ENCODE measurements around the gene ESYT3. TPM values are rescaled to one million over a fixed set of nuclear protein-coding genes. Genes with fewer than 3 reads are reported as not detected.
"Not testable (repeated sequence)": the region's sequence is repeated elsewhere in the genome, so short reads cannot be mapped to it uniquely, and the experiment has no call there.

ESYT3 gene
- total RNA-seq, 1 donor from 2014 or later: 1.0 TPM

GRCh38 chr3:138426211-138426610, 8.2 kb upstream of the ESYT3 start:
- intact Hi-C loops (cut with micrococcal nuclease): no loop called here
- peak; percentile 60 for TF ChIP-seq CTCF (IDR thresholded peaks at IDR 0.05; ENCODE audit: borderline replicate concordance)
- no peak for DNase-seq
- H3K36me3 ChIP-seq: no peaks in the 10 kb centered on the region
- no peak overlapping the region for H3K4me3 ChIP-seq
- H3K27ac ChIP-seq (replicated peaks): no peak overlapping the region
- H3K9me3 ChIP-seq (replicated peaks): no peaks in the 10 kb centered on the region
- H3K27me3 ChIP-seq (ENCODE audit: low read depth): peaks cover 15% of the 10 kb centered on the region
- H3K4me1 ChIP-seq: no peaks in the 10 kb centered on the region

GRCh38 chr3:138426754-138427153, 7.7 kb upstream of the ESYT3 start:
- H3K4me3 ChIP-seq; H3K27ac ChIP-seq (replicated peaks); H3K4me1 ChIP-seq; H3K9me3 ChIP-seq (replicated peaks); intact Hi-C loops (cut with micrococcal nuclease); H3K36me3 ChIP-seq; DNase-seq: not testable (repeated sequence)
- H3K27me3 ChIP-seq (ENCODE audit: low read depth): peaks cover 20% of the 10 kb centered on the region

GRCh38 chr3:138429665-138430064, 4.8 kb upstream of the ESYT3 start:
- Histone ChIP-seq H3K36me3 (no peaks in the 10 kb centered on the region), H3K4me1 (peaks cover 10% of the 10 kb centered on the region), H3K27ac (replicated peaks) (no peak overlapping the region), H3K4me3 (no peak overlapping the region), H3K27me3 (ENCODE audit: low read depth) (peaks cover 49% of the 10 kb centered on the region), H3K9me3 (replicated peaks) (no peaks in the 10 kb centered on the region)
- no peak for DNase-seq
- intact Hi-C loops (cut with micrococcal nuclease): no loop called here
- TF ChIP-seq CTCF (IDR thresholded peaks at IDR 0.05; ENCODE audit: borderline replicate concordance): no peak

GRCh38 chr3:138432576-138433240, 1.7 kb upstream of the ESYT3 start:
- DNase-seq: no peak
- H3K4me3 ChIP-seq: no peak overlapping the region
- peaks cover 22% of the 10 kb centered on the region for H3K4me1 ChIP-seq
- H3K9me3 ChIP-seq (replicated peaks): no peaks in the 10 kb centered on the region
- intact Hi-C loops (cut with micrococcal nuclease): no loop called here
- H3K27me3 ChIP-seq (ENCODE audit: low read depth): peaks cover 76% of the 10 kb centered on the region
- no peaks in the 10 kb centered on the region for H3K36me3 ChIP-seq
- H3K27ac ChIP-seq (replicated peaks): no peak overlapping the region
- TF ChIP-seq CTCF (IDR thresholded peaks at IDR 0.05; ENCODE audit: borderline replicate concordance): no peak

GRCh38 chr3:138433892-138434275, 532 bp upstream of the ESYT3 start:
- TF ChIP-seq CTCF (IDR thresholded peaks at IDR 0.05; ENCODE audit: borderline replicate concordance): no peak
- Histone ChIP-seq H3K36me3 (no peaks in the 10 kb centered on the region), H3K4me3 (peak overlapping the region; percentile 71), H3K4me1 (peaks cover 22% of the 10 kb centered on the region), H3K27me3 (ENCODE audit: low read depth) (peaks cover 76% of the 10 kb centered on the region), H3K9me3 (replicated peaks) (no peaks in the 10 kb centered on the region), H3K27ac (replicated peaks) (no peak overlapping the region)
- intact Hi-C loops (cut with micrococcal nuclease): no loop called here
- no peak for DNase-seq

- no peaks in the 10 kb centered on the region for H3K9me3 ChIP-seq (replicated peaks)
- DNase-seq: no peak
- H3K27ac ChIP-seq (replicated peaks): no peak overlapping the region
- intact Hi-C loops (cut with micrococcal nuclease): no loop called here
- H3K27me3 ChIP-seq (ENCODE audit: low read depth): peaks cover 72% of the 10 kb centered on the region
- H3K4me1 ChIP-seq: peaks cover 26% of the 10 kb centered on the region
- no peaks in the 10 kb centered on the region for H3K36me3 ChIP-seq
- peak overlapping the region; percentile 71 for H3K4me3 ChIP-seq
- TF ChIP-seq CTCF (IDR thresholded peaks at IDR 0.05; ENCODE audit: borderline replicate concordance): no peak
Measured at GRCh38 chr3:138434875-138435772, 708 bp downstream of the ESYT3 start.

All from left ventricle myocardium inferior (tissue), 1 donor.